PFSK-1 (cell line): Measurements from ENCODE around the gene RPL10A.
A peak's percentile ranks its signal among the peaks of the same experiment; 100 is the strongest.

Experiments
- FOXP2 ChIP-seq: optimal IDR thresholded peaks from 2 replicates; pipeline ENCODE3; 2011; ENCODE audit warnings: borderline replicate concordance, control low read depth, inconsistent platforms; ENCODE audit not compliant: insufficient read depth; ENCODE audit errors: extremely low read length, extremely low read depth
- POLR2AphosphoS5 ChIP-seq: IDR thresholded peaks from 2 replicates; pipeline ENCODE4 v1.6.1; 2012; ENCODE audit warnings: low read depth, mild to moderate bottlenecking, control low read depth, low read length, moderate library complexity
- REST ChIP-seq, 2 experiments: IDR thresholded peaks; 2 replicates each; pipeline versions ENCODE4 v1.6.1 to v1.8.0; 2011 to 2012; ENCODE audit warnings: low read depth in 2 of 2, low read length in 2 of 2, control low read depth in 1 of 2, inconsistent platforms in 1 of 2, mild to moderate bottlenecking in 1 of 2, moderate library complexity in 1 of 2; ENCODE audit not compliant: insufficient read depth in 1 of 2
- SIN3A ChIP-seq: IDR thresholded peaks from 2 replicates; pipeline ENCODE4 v1.6.1; 2012; ENCODE audit warnings: mild to moderate bottlenecking, low read length, moderate library complexity, borderline replicate concordance; ENCODE audit not compliant: insufficient read depth
- TAF1 ChIP-seq: IDR thresholded peaks from 2 replicates; pipeline ENCODE4 v1.6.1; 2012; ENCODE audit warnings: low read length, control low read depth, borderline replicate concordance; ENCODE audit not compliant: insufficient read depth

DNA sequence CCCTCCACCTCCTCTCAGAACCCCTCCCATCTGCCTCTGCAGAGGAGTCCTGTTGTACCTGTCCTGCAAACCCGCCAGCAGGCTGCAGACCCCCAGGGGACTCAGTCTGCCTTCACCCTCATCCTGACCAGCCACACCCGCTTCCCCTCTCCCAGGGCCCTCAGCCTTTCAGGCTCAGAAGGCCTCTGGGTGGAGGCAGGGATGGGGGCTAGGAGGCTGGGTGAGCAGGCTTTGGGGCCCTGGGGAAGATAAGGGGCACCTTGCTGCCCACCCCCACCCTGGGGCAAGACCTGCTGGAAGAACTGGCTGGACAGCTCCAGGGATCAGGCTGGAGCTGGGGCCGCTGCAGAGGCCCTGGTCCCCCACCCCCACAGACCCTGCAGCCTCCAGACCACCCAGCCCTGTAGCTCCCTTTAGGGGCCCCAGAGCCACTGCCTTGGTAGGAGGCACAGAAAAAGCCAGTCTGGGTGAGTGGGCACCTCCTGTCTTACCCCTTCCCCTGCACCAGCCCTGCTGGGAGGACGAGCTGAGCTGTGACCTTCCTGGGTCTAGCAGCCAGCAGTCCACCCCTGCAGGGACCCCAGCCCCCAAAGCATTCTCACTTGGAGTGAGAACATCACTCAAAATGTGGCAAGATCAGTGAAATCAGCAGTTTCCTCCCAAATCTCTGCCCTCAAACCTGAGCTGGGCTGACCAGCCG lies 23.5 kb downstream of the RPL10A start:
- TF ChIP-seq TAF1 (no peak), POLR2AphosphoS5 (no peak), REST (IDR thresholded peaks at IDR 0.05; ENCODE audit: insufficient read depth in 1 of 2, low read depth in 2 of 2, low read length in 2 of 2) (0 out of 4 replicates have a peak, but pooled peaks of 1 of the 2 experiments have one; percentile 36), SIN3A (no peak), FOXP2 (no peak)
